ELR (cell line): Measurements from ENCODE around the gene STPG3.

Experiments
- DNase-seq: peaks from one replicate; pipeline ENCODE4 v3.0.0-alpha.2; 2015; ENCODE audit warnings: low read depth

Gene STPG3

DNA sequence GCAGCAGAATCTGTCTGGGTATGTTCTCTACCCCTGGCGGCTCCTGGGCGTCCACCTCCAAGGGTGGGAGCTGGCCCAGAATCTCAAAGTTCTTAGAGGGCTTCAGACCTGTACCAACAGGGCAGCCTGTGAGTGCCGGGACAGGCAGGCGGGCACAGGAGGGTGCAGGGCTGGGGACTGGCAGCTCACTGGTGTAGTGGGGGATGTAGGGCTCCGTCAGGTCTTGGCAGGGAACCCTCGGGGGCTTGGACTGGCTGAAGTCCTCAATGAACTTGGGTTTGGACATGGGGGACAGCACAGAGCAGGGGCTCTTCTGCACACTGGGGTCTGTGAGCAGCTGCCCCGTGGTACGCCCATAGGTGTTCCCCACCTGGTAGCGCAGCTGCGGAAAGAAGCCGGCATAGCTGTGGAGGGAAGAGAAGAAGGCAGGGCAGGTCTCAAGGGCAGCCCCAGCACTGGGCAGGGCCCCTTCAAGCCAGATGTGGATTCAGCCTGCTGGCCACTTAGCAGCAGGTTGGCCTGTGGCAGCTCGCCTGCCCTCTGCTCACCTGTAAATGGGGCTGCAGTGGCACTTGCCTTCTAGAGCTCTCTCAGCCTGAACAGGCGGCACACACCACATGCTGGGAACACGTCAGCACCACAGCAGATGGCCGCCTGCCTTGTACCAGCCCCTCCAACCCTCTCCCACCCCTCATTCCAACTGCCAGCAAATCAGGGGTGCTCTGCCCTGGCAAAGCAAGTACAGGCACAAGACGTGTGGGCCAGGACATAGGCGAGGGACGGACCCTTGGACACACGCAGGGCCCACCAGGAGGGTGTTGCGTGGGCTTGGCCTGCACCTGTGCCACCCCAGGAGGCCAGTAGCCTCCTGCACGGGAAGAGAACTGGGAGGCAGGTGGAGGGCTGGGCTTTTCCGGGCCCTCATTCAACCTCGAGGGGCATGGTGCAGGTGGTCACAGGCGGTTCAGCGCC, 5.3 kb upstream of the STPG3 start:
- DNase-seq: no peak

DNA sequence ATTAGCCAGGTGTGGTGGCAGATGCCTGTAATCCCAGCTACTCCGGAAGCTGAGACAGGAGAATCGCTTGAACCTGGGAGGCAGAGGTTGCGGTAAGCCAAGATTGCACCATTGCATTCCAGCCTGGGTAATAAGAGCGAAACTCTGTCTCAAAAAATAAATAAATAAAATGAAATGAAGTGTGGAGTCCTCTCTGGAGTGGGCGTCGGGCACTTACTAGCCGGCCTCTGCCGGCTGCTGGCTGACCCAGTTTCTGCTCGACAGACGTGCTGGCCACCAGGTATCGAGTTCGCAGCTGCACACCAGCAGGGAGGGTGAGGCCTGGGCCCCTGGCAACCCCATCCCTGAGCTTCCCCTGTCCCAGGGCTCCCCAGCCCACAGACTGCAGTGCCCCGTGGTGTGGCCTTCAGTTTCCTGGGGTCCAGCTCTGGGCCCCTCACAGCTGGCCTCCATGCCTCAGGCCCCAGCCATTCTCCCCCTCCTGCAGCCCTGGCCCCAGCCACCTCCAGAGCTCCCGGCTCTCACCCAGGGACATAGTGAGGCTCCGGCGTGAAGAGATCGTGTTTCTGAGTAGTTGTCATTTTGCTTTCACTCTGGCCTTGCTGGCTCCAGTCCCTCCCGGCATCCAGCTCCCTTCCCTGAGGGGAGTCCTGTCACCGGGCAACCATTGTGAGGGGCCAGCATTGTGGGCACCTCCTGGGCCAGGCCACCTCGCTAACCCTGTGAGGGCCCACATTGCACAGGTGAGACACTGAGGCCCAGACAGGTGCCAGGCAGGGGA, 3.8 kb upstream of the STPG3 start:
- DNase-seq: no peak

DNA sequence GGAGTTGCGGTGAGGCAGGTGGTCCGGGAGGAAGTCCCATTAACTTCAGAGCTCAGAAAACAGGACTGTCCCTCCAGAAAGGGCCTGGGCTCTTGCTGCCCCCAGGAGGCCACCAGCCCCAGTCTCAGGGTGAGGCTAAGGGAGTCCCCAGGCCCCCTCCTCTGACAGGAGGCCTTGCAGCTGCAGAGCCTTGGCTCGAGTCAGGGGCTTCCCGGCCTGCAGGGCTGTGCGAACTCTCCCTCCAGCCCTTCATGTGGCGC, 3.2 kb upstream of the STPG3 start:
- no peak for DNase-seq

DNA sequence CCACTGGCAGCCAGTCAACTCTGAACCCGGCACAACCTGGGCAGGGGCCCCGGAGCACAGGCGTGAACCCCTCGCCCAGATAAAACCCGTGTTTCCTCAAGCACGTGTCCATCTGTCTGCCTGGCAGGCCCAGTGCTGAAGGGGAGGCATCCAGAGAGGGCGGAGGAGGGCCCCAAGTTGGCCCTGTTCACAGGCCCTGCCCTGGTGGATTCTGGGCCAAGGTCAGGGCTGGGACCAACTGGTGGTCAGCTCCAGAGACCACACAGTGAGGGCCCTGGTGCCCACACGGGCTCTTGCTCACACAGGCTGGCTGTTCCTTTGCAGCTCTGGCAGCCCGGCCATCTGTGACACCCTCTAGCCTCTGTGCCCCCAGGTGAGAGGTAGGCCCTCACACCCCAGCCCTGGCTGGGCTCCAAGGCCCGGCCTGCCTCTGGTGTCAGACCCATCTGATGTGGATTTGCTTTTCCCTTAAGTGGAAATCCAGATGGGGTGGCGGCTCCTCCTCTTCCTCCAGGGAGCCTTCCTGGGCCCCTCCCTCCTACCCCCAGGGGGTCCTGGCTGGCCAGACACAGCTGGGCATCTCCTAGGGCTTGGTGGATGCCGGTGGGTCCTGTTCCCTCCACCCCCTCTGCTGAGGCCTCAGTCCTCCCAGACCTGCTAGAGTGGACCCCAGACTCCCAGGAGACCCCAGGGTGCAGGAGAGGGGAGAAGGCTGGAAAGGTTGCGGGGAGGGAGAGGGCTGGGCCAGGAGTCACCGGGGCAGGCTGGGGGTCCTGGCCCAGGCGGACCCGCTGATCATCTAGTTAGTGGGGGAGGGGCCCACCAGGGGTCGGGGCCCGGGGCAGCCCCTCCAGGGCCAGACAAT, 525 bp upstream of the STPG3 start:
- DNase-seq: no peak

DNA sequence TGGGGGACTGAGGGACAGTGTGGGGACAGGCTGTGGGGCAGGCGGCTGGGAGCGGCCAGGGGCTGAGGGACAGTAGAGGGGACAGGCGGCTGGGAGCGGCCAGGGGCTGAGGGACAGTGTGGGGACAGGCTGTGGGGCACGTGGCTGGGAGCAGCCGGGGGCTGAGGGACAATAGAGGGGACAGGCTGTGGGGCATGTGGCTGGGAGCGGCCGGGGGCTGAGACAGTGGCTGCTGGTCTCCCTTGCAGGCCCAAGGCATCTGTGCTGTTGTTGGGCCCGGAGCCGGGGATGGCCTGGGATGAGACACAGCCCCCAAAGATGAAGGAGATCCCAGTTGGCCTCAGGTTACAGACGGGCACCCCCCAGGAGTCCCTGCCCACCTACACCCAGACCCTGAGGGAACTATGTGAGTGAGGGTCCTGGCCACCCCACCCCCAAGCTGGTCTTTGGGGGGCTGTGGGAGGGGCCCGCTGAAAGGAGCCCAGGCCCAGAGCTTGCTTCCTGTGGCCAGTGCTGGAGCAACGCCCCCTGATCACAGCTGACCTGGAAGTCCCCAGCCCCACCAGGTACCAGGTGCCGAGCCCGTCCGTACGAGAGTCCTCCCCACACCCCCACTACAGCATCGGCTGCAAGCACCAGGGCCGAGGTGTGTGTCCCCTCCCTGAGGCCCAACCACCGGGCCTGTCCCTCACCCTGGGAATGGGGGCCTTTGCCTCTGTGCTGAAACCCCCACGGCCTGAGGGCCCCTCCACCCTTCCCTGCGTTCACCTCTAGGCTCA, 593 bp downstream of the STPG3 start:
- no peak for DNase-seq

DNA sequence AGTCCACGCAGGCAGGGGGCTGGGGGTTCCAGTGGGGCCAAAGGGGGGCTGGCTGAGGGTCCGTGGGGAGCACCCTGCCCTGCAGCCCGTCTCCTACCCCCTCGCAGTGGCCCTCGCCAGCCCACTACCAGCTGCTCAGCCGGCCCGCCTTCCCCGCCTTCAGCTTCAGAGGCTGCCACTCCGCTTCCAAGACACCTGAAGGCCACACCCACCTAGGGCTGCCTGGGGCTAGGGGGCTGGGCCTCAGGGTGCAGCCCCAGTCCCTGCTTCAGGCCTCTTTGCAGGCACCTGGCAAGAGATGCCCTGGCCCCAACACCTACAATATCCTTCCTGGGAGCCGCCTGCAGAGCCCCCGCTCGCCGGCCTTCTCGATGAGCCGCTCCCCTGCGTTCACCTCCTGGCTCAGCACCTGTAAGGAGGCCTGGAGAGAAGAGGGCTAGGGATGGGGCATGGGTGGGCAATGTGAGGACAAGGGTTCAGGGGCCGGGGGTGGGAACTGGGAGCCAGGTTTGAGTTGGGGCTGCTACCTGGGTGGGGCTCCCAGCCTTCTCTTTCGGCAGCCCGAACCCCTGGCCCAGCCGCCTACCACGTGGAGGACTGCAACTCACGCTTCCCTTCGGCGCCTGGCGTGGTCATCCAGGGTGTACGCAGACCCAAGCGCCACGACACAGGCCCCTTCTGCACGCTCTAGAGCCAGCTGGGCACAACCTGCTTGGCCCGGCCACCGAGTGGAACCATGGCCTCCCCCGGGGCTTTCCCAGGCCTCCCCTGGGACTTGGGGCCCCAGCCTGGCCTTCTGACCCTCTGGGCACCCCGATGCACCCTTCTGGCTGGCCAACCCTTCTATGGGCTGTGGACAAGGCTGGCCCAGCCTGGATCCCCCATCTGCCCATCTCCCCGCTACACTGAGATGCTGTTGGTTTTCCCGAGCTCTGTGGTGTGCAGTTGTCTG, 1.7 kb downstream of the STPG3 start:
- DNase-seq: no peak

DNA sequence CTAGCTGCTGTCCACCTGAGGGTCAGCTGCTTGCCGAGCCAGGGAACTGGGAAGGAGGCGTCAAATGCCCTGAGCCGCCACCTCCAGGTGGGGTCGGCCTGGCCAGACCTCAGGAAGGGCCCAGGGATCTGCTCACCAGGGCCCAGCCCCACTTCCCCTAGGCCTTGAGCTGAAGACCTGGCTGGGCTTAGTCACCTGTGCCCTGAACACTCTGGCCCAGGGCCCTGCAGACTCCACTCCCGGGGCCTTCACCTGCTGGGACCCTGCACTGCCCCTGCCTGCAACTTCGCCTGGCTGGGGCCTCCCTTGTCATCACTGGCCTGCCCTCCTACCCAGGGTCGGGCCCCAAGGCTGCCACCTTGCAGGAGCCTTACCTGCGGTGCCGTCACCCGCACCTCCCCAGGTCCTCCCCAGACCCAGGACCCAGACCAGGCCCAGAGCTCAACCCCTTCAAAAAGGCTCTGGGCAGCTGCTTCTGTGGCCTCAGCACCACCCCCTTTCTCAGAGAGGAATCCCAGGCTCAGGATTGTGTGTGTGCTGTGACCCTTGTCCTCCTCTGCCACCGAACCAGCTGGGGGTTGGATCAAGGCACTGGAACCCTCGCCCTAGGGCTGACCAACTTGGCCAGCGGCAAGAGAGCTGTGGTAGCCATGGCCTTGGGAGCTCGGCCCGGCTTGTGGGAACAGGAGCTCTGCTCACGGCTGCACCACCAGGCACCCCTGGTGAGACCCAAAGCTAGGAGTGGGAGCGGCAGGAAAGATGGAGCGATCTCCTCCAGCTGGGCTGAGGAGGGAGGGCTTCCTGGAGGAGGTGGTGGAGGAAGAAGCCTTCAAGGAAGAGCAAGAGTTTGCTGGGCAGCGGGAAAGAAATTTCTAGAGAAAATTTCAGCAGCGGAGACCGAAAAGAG, 2.9 kb downstream of the STPG3 start:
- peak; percentile 40 for DNase-seq

DNA sequence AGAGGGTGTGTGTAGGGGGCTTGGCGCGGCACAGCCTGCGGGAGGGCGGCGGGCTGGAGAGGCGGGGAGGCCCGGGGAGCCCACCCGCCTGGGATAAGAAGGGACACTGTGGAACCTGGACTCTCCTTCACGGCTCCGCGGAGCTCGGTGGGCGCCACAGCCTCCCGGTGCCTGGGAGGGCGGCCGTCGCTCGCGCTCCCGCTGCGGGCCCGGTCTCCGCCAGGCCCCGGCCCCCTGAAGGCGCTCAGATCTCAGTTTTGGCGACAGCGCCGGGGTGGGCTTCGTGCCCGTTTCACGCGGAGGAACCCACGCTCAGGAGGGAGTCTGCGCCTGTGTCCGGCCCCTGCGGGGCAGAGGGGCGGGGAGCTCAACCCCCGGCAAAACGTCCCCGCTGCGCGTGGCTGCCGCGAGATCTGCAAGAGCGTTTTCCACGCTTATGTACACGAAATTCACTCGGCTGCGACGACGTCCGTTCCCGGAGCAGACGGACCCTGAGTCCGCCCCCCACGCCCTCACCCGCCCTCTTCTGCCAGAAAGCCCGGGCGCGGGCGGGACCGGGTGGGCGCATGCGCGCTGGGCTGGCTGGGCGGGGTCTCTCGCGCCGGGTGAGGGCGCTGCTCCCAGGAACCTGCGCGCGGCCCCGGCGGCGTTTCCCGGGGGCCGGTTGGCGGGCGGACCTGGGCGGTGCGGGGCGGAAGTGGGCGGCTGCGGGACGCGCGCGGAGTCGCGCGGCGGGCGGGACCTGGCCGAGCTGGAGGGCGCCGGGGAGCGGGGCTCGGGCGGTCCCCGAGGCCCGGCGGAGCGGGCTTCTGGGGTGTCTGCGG, 3.8 kb downstream of the STPG3 start, which contains the start of gene NELFB:
Gene NELFB, plus strand, starts transcription at position 704 of the 824 bp plus-strand sequence.
- peak; percentile 86 for DNase-seq

DNA sequence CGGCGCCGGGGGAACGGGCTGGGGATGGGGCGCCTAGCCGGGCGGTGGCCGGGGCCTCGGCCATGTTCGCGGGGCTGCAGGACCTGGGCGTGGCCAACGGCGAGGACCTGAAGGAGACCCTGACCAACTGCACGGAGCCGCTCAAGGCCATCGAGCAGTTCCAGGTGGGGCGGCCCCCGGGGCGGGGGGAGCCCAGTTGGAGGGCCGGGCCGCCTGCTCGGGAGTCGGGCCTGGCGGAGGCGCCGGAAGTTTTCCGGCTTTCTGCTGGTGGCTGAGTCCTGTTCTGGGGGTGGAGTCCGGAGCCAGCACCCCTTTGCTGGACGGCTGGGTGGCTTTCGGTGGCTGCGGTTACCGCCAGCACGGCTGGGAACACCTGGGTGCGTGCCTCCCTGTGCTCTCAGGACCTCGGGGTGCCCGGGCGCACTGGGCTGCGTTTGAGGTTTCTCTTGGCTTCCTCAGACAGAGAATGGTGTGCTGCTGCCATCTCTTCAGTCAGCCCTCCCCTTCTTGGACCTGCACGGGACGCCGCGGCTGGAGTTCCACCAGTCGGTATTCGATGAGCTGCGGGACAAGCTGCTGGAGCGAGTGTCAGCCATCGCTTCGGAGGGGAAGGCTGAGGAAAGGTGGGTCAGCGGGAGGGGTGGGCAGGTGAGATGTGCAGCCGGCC, 4.5 kb downstream of the STPG3 start:
- peak; percentile 60 for DNase-seq

DNA sequence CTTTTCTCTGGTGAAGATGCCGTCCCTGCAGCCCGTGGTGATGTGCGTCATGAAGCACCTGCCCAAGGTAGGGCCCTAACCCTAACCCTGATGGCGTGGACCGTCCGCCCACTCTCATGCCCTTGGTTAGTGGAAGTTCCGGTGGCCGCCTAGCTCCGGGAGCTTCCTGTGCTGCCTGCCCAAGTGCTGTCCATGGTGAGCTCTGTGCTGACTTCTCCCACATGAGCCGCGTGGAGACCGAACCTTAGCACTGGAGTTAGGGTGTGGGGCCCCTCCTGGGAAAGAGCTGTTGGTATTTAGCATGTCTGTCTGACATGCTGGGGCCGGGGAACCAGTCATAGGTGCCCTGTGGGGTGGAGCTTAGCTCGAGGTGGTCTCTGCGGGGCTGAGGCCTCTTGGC, 5.3 kb downstream of the STPG3 start:
- no peak for DNase-seq

DNA sequence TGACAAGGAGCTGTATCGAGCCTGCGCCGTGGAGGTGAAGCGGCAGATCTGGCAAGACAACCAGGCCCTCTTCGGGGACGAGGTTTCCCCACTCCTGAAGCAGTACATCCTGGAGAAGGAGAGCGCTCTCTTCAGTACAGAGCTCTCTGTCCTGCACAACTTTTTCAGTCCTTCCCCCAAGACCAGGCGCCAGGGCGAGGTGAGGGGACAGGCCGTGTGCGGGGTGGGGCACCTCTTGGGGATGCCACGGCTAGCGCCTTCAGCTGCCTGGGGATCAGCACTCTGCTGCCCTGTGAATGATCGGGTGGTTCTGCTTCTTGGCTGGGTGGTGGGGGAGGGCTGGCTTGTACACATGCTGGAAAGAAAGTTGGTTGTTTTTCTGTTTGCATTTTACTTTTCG, 5.8 kb downstream of the STPG3 start:
- DNase-seq: no peak

DNA sequence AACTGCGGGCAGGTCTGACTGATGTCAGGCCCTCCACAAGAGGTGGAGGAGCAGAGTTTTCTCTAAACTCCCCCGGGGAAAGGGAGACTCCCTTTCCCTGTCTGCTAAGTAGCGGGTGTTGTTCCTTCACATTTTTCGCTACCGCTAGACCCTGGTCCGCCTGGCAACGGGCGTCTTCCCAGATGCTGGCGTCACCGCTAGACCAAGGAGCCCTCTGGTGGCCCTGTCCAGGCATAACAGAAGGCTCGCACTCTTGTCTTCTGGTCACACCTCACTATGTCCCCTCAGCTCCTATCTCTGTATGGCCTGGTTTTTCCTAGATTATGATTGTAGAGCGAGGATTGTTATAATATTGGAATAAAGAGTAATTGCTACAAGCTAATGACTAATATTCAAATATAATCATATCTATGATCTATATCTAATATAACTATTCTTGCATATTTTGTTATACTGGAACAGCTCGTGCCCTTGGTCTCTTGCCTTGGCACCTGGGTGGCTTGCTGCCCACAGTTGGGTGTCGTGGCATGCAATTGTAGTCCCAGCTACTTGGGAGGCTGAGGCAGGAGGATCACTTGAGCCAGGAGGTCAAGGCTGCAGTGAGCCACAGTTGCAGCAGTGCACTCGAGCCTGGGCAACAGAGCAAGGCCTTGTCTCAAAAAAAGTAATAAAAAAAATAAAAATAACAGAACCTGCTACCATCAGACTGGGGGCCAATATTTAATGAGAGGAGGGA, 11.3 kb downstream of the STPG3 start:
- DNase-seq: peak; percentile 54

DNA sequence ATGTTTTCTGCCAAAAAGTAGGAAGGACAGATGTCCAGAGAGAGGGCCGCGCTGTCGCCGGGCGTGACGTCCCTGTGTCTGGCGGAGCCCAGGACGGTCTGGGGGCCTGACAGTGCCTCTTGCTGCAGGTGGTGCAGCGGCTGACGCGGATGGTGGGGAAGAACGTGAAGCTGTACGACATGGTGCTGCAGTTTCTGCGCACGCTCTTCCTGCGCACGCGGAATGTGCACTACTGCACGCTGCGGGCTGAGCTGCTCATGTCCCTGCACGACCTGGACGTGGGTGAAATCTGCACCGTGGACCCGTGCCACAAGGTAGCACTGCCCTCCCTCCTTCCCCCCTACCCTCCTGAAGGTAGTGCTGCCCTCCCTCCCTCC, 11.8 kb downstream of the STPG3 start:
- DNase-seq: no peak

DNA sequence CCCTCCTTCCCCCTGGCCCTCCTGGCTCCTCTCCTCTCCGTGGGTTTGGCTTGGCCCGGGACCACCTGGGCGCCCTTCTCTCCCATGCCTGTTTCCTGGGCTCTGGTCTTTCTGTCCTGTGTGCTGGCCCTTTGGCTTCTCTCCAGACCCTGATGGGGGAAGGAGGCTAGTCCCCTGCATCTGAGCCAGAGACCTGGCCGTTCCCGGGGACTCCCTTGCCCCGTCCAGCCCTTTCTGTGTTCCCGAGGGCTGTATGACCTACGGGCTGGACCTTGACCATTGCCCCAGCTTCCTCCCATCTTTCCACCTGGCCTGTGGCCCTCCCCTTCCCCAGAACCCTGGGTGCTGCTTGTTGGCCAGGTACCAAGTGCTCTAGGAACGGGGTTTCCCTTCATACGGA, 12.4 kb downstream of the STPG3 start:
- DNase-seq: no peak

DNA sequence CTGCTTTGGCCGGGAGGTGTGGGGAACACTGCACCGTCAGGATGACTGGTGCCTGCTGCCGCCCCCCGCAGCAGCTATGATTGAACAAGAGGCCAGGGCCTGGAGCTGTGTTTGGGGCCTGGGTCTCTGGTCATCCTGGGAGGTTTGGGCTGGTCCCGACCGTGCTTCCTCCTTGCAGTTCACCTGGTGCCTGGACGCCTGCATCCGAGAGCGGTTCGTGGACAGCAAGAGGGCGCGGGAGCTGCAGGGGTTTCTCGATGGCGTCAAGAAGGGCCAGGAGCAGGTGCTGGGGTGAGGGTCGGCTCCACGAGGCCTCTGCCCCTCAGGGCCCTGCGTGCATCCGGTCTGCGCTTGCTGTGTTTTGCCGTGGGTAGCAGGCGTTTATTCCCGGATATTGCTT, 13.0 kb downstream of the STPG3 start:
- DNase-seq: no peak

DNA sequence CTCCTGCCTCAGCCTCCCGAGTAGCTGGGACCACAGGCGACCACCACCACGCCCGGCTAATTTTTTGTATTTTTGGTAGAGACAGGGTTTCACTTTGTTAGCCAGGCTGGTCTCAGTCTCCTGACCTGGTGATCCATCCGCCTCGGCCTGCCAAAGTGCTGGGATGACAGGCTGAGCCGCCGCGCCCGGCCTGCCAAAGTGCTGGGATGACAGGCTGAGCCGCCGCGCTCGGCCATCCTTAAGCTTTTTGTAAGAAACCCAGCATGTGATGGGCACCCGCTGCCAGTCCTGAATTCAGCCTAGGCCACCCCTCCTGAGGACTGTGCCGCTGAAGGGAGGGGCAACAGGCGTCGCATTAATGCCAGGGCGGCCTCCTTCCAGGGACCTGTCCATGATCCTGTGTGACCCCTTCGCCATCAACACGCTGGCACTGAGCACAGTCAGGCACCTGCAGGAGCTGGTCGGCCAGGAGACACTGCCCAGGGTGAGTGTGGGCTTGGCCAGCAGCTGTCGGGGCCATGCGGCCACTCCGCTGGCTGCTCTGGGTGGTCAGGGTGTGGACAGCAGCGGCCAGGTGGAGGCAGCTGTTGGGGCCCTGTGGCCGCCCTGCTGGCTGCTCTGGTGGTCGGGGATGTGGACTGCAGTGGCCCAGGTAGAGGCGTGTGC, 14.5 kb downstream of the STPG3 start:
- no peak for DNase-seq

DNA sequence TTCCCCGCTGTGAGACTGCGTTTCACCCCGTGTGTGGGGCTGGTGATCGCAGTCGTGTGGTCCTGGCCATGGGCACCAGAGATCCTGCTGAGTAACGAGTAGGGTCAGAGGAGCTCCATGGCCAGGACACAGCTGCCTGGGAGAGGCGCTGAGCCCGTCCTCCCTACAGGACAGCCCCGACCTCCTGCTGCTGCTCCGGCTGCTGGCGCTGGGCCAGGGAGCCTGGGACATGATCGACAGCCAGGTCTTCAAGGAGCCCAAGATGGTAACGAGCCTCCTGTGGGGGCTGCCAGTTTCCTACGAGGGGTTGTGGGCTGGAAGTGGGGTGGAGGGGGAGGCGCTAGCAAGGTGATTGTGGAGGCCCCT, 15.1 kb downstream of the STPG3 start:
- DNase-seq: no peak
